Astrocyte (in vitro differentiated cells and primary cell): ENCODE results near the gene ACSL1. TPM values are rescaled to one million over a fixed set of nuclear protein-coding genes. Genes with fewer than 3 reads are reported as not detected.

Experiments
- DNase-seq: peaks from one replicate; pipeline ENCODE4 v3.0.0-alpha.2; 2010; ENCODE audit warnings: low read depth
- FAIRE-seq: peaks from 2 replicates; lab custom pipeline; 2011; peaks lifted over from hg19 to GRCh38; lab: Jason Lieb, UNC
- H2AFZ ChIP-seq: 2 replicates; pipeline ENCODE4 v1.6.0; 2012; ENCODE audit warnings: low read depth, low read length, inconsistent platforms
- H3K27ac ChIP-seq: 2 replicates; pipeline ENCODE4 v1.5.1; 2011; ENCODE audit warnings: low read depth, low read length, inconsistent platforms
- H3K27me3 ChIP-seq: 2 replicates; pipeline ENCODE4 v1.6.0; 2011; ENCODE audit warnings: low read length, inconsistent platforms; ENCODE audit not compliant: insufficient read depth
- H3K36me3 ChIP-seq: 2 replicates; pipeline ENCODE4 v1.5.1; 2011; ENCODE audit warnings: low read length, inconsistent platforms; ENCODE audit not compliant: insufficient read depth
- H3K4me1 ChIP-seq: 2 replicates; pipeline ENCODE4 v1.5.1; 2011; ENCODE audit warnings: low read length, inconsistent platforms; ENCODE audit not compliant: insufficient read depth
- H3K4me2 ChIP-seq: 2 replicates; pipeline ENCODE4 v1.6.0; 2012; ENCODE audit warnings: low read length, inconsistent platforms
- H3K4me3 ChIP-seq: 2 replicates; pipeline ENCODE4 v1.5.1; 2011; ENCODE audit warnings: low read depth, mild to moderate bottlenecking, low read length, inconsistent platforms; ENCODE audit not compliant: insufficient read depth
- H3K79me2 ChIP-seq: 2 replicates; pipeline ENCODE4 v1.6.0; 2012; ENCODE audit warnings: mild to moderate bottlenecking, low read length, inconsistent platforms; ENCODE audit not compliant: insufficient read depth
- H3K9ac ChIP-seq: 2 replicates; pipeline ENCODE4 v1.6.0; 2012; ENCODE audit warnings: mild to moderate bottlenecking, low read length, inconsistent platforms
- H3K9me3 ChIP-seq: 2 replicates; pipeline ENCODE4 v1.5.1; 2012; ENCODE audit warnings: low read depth, mild to moderate bottlenecking, low read length, inconsistent platforms; ENCODE audit not compliant: insufficient read depth
- H4K20me1 ChIP-seq: 2 replicates; pipeline ENCODE4 v1.6.0; 2012; ENCODE audit warnings: low read length, inconsistent platforms; ENCODE audit not compliant: insufficient read depth
- H3K27ac Mint-ChIP-seq: one replicate; pipeline ENCODE4 v1.8.0; 2021; ENCODE audit warnings: mild to moderate bottlenecking, mixed read lengths; ENCODE audit not compliant: unreplicated experiment
- H3K27me3 Mint-ChIP-seq: one replicate; pipeline ENCODE4 v1.8.0; 2021; ENCODE audit warnings: low read depth, mixed read lengths; ENCODE audit not compliant: unreplicated experiment
- H3K36me3 Mint-ChIP-seq: one replicate; pipeline ENCODE4 v1.8.0; 2021; ENCODE audit warnings: low read depth, mixed read lengths; ENCODE audit not compliant: unreplicated experiment
- H3K4me1 Mint-ChIP-seq: one replicate; pipeline ENCODE4 v1.8.0; 2021; ENCODE audit warnings: low read depth, mixed read lengths; ENCODE audit not compliant: unreplicated experiment
- H3K4me3 Mint-ChIP-seq: one replicate; pipeline ENCODE4 v1.8.0; 2021; ENCODE audit warnings: mild to moderate bottlenecking, moderate library complexity, mixed read lengths; ENCODE audit not compliant: unreplicated experiment
- H3K9me3 Mint-ChIP-seq: one replicate; pipeline ENCODE4 v1.8.0; 2021; ENCODE audit warnings: mild to moderate bottlenecking, mixed read lengths; ENCODE audit not compliant: unreplicated experiment
- CTCF ChIP-seq: IDR thresholded peaks from 2 replicates; pipeline ENCODE4 v1.5.1; 2011; ENCODE audit warnings: low read depth, mild to moderate bottlenecking, inconsistent platforms, low read length, moderate library complexity; ENCODE audit not compliant: insufficient read depth
- EZH2 ChIP-seq: IDR thresholded peaks from 2 replicates; pipeline ENCODE4 v1.6.1; 2012; ENCODE audit warnings: mild to moderate bottlenecking, low read length, inconsistent platforms; ENCODE audit not compliant: insufficient read depth
- total RNA-seq: library from RNA; stranded (reverse); gene quantifications from 2 replicates; pipeline ENCODE4 v1.2.1, GENCODE V29; 2021

The ACSL1 gene
- total RNA-seq, 1 donor from 2014 or later: 7.0 TPM

DNA sequence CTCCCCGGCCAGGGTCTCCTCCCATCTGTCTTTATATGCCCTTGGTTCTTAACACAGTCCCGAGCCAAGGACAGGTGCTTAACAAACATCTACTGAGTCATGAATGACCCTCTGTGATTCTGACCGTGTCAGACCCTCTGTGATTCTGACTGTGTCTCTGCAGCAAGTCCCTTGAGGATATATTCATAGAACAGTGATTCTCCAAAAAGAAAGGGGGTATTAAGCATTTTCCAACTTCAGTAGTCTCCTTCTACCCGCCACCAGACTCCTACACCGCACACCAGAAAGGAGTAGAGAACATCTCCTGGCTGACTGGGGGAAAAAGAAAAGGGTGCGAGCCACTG lies 13.6 kb downstream of the ACSL1 start:
- no peak overlapping the region for H3K9ac ChIP-seq
- no peaks in the 10 kb centered on the region for H3K27me3 ChIP-seq
- H4K20me1 ChIP-seq: peaks cover 33% of the 10 kb centered on the region
- peaks cover 26% of the 10 kb centered on the region for H3K4me1 ChIP-seq
- H2AFZ ChIP-seq: no peak overlapping the region
- H3K27ac ChIP-seq: no peak overlapping the region
- no peaks in the 10 kb centered on the region for H3K9me3 ChIP-seq
- peaks cover 39% of the 10 kb centered on the region for H3K4me1 Mint-ChIP-seq
- H3K4me2 ChIP-seq: no peak overlapping the region
- H3K4me3 ChIP-seq: no peak overlapping the region
- no peaks in the 10 kb centered on the region for H3K9me3 Mint-ChIP-seq
- TF ChIP-seq EZH2 (no peak), CTCF (no peak)
- no peak overlapping the region for H3K27ac Mint-ChIP-seq
- peaks cover 25% of the 10 kb centered on the region for H3K27me3 Mint-ChIP-seq
- H3K36me3 ChIP-seq: no peaks in the 10 kb centered on the region
- H3K4me3 Mint-ChIP-seq: no peak overlapping the region
- DNase-seq: no peak
- FAIRE-seq: no peak
- no peaks in the 10 kb centered on the region for H3K36me3 Mint-ChIP-seq
- H3K79me2 ChIP-seq: peaks cover 3% of the 10 kb centered on the region

- Histone ChIP-seq H3K36me3 (no peaks in the 10 kb centered on the region), H3K9ac (no peak overlapping the region), H3K9me3 (no peaks in the 10 kb centered on the region), H2AFZ (no peak overlapping the region), H3K4me2 (no peak overlapping the region), H3K27ac (no peak overlapping the region), H3K79me2 (peaks cover 3% of the 10 kb centered on the region), H3K27me3 (no peaks in the 10 kb centered on the region), H4K20me1 (peaks cover 30% of the 10 kb centered on the region), H3K4me3 (no peak overlapping the region), H3K4me1 (peaks cover 26% of the 10 kb centered on the region)
- Mint-ChIP-seq H3K9me3 (no peaks in the 10 kb centered on the region), H3K4me1 (peaks cover 39% of the 10 kb centered on the region), H3K27ac (no peak overlapping the region), H3K27me3 (peaks cover 24% of the 10 kb centered on the region), H3K36me3 (no peaks in the 10 kb centered on the region), H3K4me3 (no peak overlapping the region)
- DNase-seq (no peak), FAIRE-seq (no peak)
- TF ChIP-seq CTCF: no peak
Observed at GRCh38 chr4:184811526-184812198, 14.1 kb downstream of the ACSL1 start.

- TF ChIP-seq EZH2 (no peak), CTCF (no peak)
- DNase-seq (no peak), FAIRE-seq (no peak)
- H2AFZ ChIP-seq: no peak overlapping the region
- no peaks in the 10 kb centered on the region for H3K27me3 ChIP-seq
- no peak overlapping the region for H3K4me2 ChIP-seq
- Mint-ChIP-seq H3K27ac (no peak overlapping the region), H3K4me1 (peaks cover 36% of the 10 kb centered on the region), H3K4me3 (no peak overlapping the region), H3K27me3 (peaks cover 26% of the 10 kb centered on the region), H3K9me3 (no peaks in the 10 kb centered on the region), H3K36me3 (no peaks in the 10 kb centered on the region)
- H3K79me2 ChIP-seq: no peaks in the 10 kb centered on the region
- no peaks in the 10 kb centered on the region for H3K36me3 ChIP-seq
- H3K4me1 ChIP-seq: peaks cover 26% of the 10 kb centered on the region
- peaks cover 35% of the 10 kb centered on the region for H4K20me1 ChIP-seq
- H3K9me3 ChIP-seq: no peaks in the 10 kb centered on the region
- H3K4me3 ChIP-seq: no peak overlapping the region
- H3K27ac ChIP-seq: no peak overlapping the region
- no peak overlapping the region for H3K9ac ChIP-seq
Observed at GRCh38 chr4:184810720-184811119, 15.0 kb downstream of the ACSL1 start.
